Adipocyte (in vitro differentiated cells): ENCODE data around the gene CNTN5.
A peak's percentile ranks its signal among the peaks of the same experiment; 100 is the strongest.

ENCODE experiments used
- DNase-seq: peaks from one replicate; pipeline ENCODE4 v3.0.0-alpha.2; 2015; ENCODE audit warnings: low read depth
- H3K27me3 ChIP-seq: replicated peaks from 2 replicates; pipeline ENCODE4 v1.7.0; 2013; ENCODE audit warnings: mild to moderate bottlenecking, low read length, moderate library complexity; ENCODE audit not compliant: control insufficient read depth, insufficient read depth
- H3K36me3 ChIP-seq: 2 replicates; pipeline ENCODE4 v1.7.0; 2013; ENCODE audit warnings: low read length, mild to moderate bottlenecking, moderate library complexity; ENCODE audit not compliant: control insufficient read depth, insufficient read depth, severe bottlenecking
- H3K4me1 ChIP-seq: 2 replicates; pipeline ENCODE4 v1.7.0; 2013; ENCODE audit warnings: mild to moderate bottlenecking, low read length, moderate library complexity; ENCODE audit not compliant: control insufficient read depth, insufficient read depth
- H3K4me3 ChIP-seq: 2 replicates; pipeline ENCODE4 v1.7.0; 2013; ENCODE audit warnings: mild to moderate bottlenecking, low read length, moderate library complexity
- H3K9ac ChIP-seq: 2 replicates; pipeline ENCODE4 v1.7.0; 2013; ENCODE audit warnings: mild to moderate bottlenecking, low read length, moderate library complexity
- H3K9me3 ChIP-seq: 2 replicates; pipeline ENCODE4 v1.7.0; 2013; ENCODE audit warnings: mild to moderate bottlenecking, low read length, moderate library complexity; ENCODE audit not compliant: control insufficient read depth

The CNTN5 gene

GRCh38 chr11:99519095-99519494 is 498.3 kb downstream of the CNTN5 start:
- H3K27me3 ChIP-seq: no peaks in the 10 kb centered on the region
- no peaks in the 10 kb centered on the region for H3K36me3 ChIP-seq
- no peaks in the 10 kb centered on the region for H3K9me3 ChIP-seq
- H3K9ac ChIP-seq: no peak overlapping the region
- DNase-seq: no peak
- peaks cover 13% of the 10 kb centered on the region for H3K4me1 ChIP-seq
- no peak overlapping the region for H3K4me3 ChIP-seq

GRCh38 chr11:99522467-99523173 is 501.9 kb downstream of the CNTN5 start:
- Histone ChIP-seq H3K9ac (no peak overlapping the region), H3K9me3 (no peaks in the 10 kb centered on the region), H3K4me1 (peaks cover 13% of the 10 kb centered on the region), H3K27me3 (no peaks in the 10 kb centered on the region), H3K36me3 (no peaks in the 10 kb centered on the region), H3K4me3 (no peak overlapping the region)
- DNase-seq: peak; percentile 36

GRCh38 chr11:99531468-99531867 is 510.7 kb downstream of the CNTN5 start:
- H3K4me1 ChIP-seq: no peaks in the 10 kb centered on the region
- no peak overlapping the region for H3K9ac ChIP-seq
- no peak overlapping the region for H3K4me3 ChIP-seq
- H3K36me3 ChIP-seq: no peaks in the 10 kb centered on the region
- H3K27me3 ChIP-seq: no peaks in the 10 kb centered on the region
- no peak for DNase-seq
- H3K9me3 ChIP-seq: no peaks in the 10 kb centered on the region

- Histone ChIP-seq H3K9ac (no peak overlapping the region), H3K27me3 (no peaks in the 10 kb centered on the region), H3K9me3 (no peaks in the 10 kb centered on the region), H3K4me3 (no peak overlapping the region), H3K4me1 (peaks cover 9% of the 10 kb centered on the region), H3K36me3 (no peaks in the 10 kb centered on the region)
- DNase-seq: peak; percentile 10
These were observed 514.1 kb downstream of the CNTN5 start for GRCh38 chr11:99534812-99535211.

GRCh38 chr11:99535406-99535805 is 514.7 kb downstream of the CNTN5 start:
- Histone ChIP-seq H3K9ac (no peak overlapping the region), H3K9me3 (no peaks in the 10 kb centered on the region), H3K36me3 (no peaks in the 10 kb centered on the region), H3K27me3 (no peaks in the 10 kb centered on the region), H3K4me1 (peaks cover 9% of the 10 kb centered on the region), H3K4me3 (no peak overlapping the region)
- DNase-seq: no peak

- H3K9ac ChIP-seq: no peak overlapping the region
- H3K4me1 ChIP-seq: peaks cover 9% of the 10 kb centered on the region
- no peak for DNase-seq
- H3K4me3 ChIP-seq: no peak overlapping the region
- no peaks in the 10 kb centered on the region for H3K27me3 ChIP-seq
- H3K9me3 ChIP-seq: no peaks in the 10 kb centered on the region
- no peaks in the 10 kb centered on the region for H3K36me3 ChIP-seq
These were observed 515.1 kb downstream of the CNTN5 start for GRCh38 chr11:99535819-99536218.

- Histone ChIP-seq H3K36me3 (no peaks in the 10 kb centered on the region), H3K4me3 (no peak overlapping the region), H3K9me3 (no peaks in the 10 kb centered on the region), H3K9ac (no peak overlapping the region), H3K4me1 (peaks cover 9% of the 10 kb centered on the region), H3K27me3 (no peaks in the 10 kb centered on the region)
- DNase-seq: no peak
These were observed 516.9 kb downstream of the CNTN5 start for GRCh38 chr11:99537681-99538080.

GRCh38 chr11:99545616-99546015 is 524.9 kb downstream of the CNTN5 start:
- H3K4me1 ChIP-seq: no peaks in the 10 kb centered on the region
- H3K9ac ChIP-seq: no peak overlapping the region
- H3K4me3 ChIP-seq: no peak overlapping the region

GRCh38 chr11:99548264-99548663 is 527.5 kb downstream of the CNTN5 start:
- Histone ChIP-seq H3K36me3 (no peaks in the 10 kb centered on the region), H3K9ac (no peak overlapping the region), H3K4me3 (peak overlapping the region; percentile 54), H3K4me1 (no peaks in the 10 kb centered on the region), H3K9me3 (no peaks in the 10 kb centered on the region), H3K27me3 (no peaks in the 10 kb centered on the region)
- no peak for DNase-seq

More at GRCh38 chr11:99545616-99546015, 524.9 kb downstream of the CNTN5 start:
- no peaks in the 10 kb centered on the region for H3K27me3 ChIP-seq
- DNase-seq: no peak
- H3K9me3 ChIP-seq: no peaks in the 10 kb centered on the region
- no peaks in the 10 kb centered on the region for H3K36me3 ChIP-seq

- Histone ChIP-seq H3K36me3 (no peaks in the 10 kb centered on the region), H3K27me3 (no peaks in the 10 kb centered on the region), H3K4me1 (peaks cover 4% of the 10 kb centered on the region), H3K9me3 (no peaks in the 10 kb centered on the region), H3K9ac (no peak overlapping the region), H3K4me3 (no peak overlapping the region)
- peak; percentile 15 for DNase-seq
These were observed 533.6 kb downstream of the CNTN5 start for GRCh38 chr11:99554232-99554903.

- Histone ChIP-seq H3K4me3 (no peak overlapping the region), H3K4me1 (peaks cover 4% of the 10 kb centered on the region), H3K9ac (no peak overlapping the region), H3K9me3 (no peaks in the 10 kb centered on the region), H3K36me3 (no peaks in the 10 kb centered on the region), H3K27me3 (no peaks in the 10 kb centered on the region)
- no peak for DNase-seq
These were observed 534.7 kb downstream of the CNTN5 start for GRCh38 chr11:99555486-99555885.
